ENCODE data around the gene CTU1. TPM values are rescaled to one million over a fixed set of nuclear protein-coding genes. Genes with fewer than 3 reads are reported as not detected.

Gene CTU1
- total and polyA plus RNA-seq, 2 of the 4 experiments (the other 2 are of a cell fraction), result 2.0 to 3.3 TPM

DNA sequence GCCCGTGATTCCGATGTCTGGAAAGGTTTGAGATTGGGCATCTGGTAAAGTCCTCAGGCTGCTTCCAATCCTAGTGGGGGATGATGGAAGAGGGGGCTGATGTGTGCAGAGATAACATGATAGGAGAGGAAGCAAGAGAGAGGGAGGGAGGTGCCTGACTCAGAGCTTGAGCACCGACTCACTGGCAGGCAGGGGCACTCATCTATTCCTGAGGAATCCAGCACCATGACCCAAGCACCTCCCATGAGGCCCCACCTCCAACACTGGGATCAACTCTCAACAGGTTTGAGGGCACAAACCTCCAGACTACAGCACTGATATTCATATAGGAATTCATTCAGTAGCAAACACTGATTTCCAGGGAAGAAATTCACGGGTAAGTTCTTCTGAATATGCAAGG is 10.9 kb upstream of the CTU1 start:
- no peak overlapping the region for H2AK5ac ChIP-seq (ENCODE audit: low read depth, low read length)
- ChIA-PET CTCF (interaction anchor here (0.6 kb wide), 1 partner anchor 58 kb away, joined by 3 read pairs; no protein-coding TSS in a partner anchor), POLR2A (ENCODE audit: unreplicated experiment) (no interaction called here)
- dilution Hi-C loops (cut with HindIII; ENCODE audit: low sequenced_read_pairs, unreplicated experiment), result no loop called here
- BruUV-seq (replicated peaks), result no TSS peak
- H4K20me1 ChIP-seq (ENCODE audit: insufficient read depth, low read length), result no peaks in the 10 kb centered on the region
- WGBS, 2 experiments (ENCODE audit: extremely low coverage in 2 of 2, insufficient read length in 1 of 2), result 64% methylated on average over 2 of the region's 4 CpGs; no CpG with 5 or more reads in 1 of the 2 experiments
- H3K9ac ChIP-seq (ENCODE audit: low read depth, low read length), result no peak overlapping the region
- no peak overlapping the region for H2BK5ac ChIP-seq (ENCODE audit: low read depth, low read length, poor library complexity, severe bottlenecking)
- no peak overlapping the region for H4K91ac ChIP-seq (ENCODE audit: insufficient read depth, low read depth, low read length)
- no peak overlapping the region for H3K27ac ChIP-seq (ENCODE audit: insufficient read depth, low read length)
- no peaks in the 10 kb centered on the region for H3K79me1 ChIP-seq (ENCODE audit: low read depth in 1 of 2, low read length in 2 of 2)
- no peak overlapping the region for H3K4me2 ChIP-seq (ENCODE audit: low read depth, low read length)
- H2BK120ac ChIP-seq (ENCODE audit: low read depth, low read length), result no peak overlapping the region
- H3K4me1 ChIP-seq (ENCODE audit: control insufficient read depth, insufficient read depth, low read length), result no peaks in the 10 kb centered on the region
- no peak overlapping the region for H4K5ac ChIP-seq (ENCODE audit: low read depth, low read length)
- no peak overlapping the region for H2AK9ac ChIP-seq (replicated peaks; ENCODE audit: low read depth, low read length, poor library complexity)
- no peak for DNase-seq
- H3K9me1 ChIP-seq (ENCODE audit: insufficient read depth, low read length), result no peaks in the 10 kb centered on the region
- TF ChIP-seq NFE2L2 (IDR thresholded peaks at IDR 0.05; ENCODE audit: low read depth, low read length) (no peak), SMC3 (IDR thresholded peaks at IDR 0.05; ENCODE audit: low read depth, low read length) (no peak), CEBPB (IDR thresholded peaks at IDR 0.05; ENCODE audit: low read depth, low read length) (no peak), POLR2A (IDR thresholded peaks at IDR 0.05; ENCODE audit: low read depth, low read length) (no peak), RFX5 (IDR thresholded peaks at IDR 0.05; ENCODE audit: low read depth, low read length) (no peak), RCOR1 (IDR thresholded peaks at IDR 0.05; ENCODE audit: insufficient replicate concordance, low read length) (no peak), MAZ (IDR thresholded peaks at IDR 0.05; ENCODE audit: borderline replicate concordance, low read depth, low read length) (no peak), BHLHE40 (IDR thresholded peaks at IDR 0.05; ENCODE audit: low read depth, low read length) (no peak), CTCF (conservative IDR thresholded peaks at IDR 0.05; ENCODE audit: low read depth, low read length) (no peak), USF2 (IDR thresholded peaks at IDR 0.05; ENCODE audit: low read depth, low read length) (no peak), MXI1 (IDR thresholded peaks at IDR 0.05; ENCODE audit: borderline replicate concordance, low read depth, low read length) (no peak), RAD21 (IDR thresholded peaks at IDR 0.05; ENCODE audit: low read length) (no peak), CHD1 (IDR thresholded peaks at IDR 0.05; ENCODE audit: low read depth, low read length) (no peak), FOS (IDR thresholded peaks at IDR 0.05; ENCODE audit: low read depth, low read length) (no peak), MAFK (IDR thresholded peaks at IDR 0.05; ENCODE audit: low read depth, low read length) (no peak)
- TF ChIP-seq, protein P1, sequence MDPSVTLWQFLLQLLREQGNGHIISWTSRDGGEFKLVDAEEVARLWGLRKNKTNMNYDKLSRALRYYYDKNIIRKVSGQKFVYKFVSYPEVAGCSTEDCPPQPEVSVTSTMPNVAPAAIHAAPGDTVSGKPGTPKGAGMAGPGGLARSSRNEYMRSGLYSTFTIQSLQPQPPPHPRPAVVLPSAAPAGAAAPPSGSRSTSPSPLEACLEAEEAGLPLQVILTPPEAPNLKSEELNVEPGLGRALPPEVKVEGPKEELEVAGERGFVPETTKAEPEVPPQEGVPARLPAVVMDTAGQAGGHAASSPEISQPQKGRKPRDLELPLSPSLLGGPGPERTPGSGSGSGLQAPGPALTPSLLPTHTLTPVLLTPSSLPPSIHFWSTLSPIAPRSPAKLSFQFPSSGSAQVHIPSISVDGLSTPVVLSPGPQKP (IDR thresholded peaks at IDR 0.05; ENCODE audit: borderline replicate concordance, low read depth, low read length), result no peak
- H3K36me3 ChIP-seq (ENCODE audit: control insufficient read depth, insufficient read depth, low read length), result no peaks in the 10 kb centered on the region
- no peak overlapping the region for H2BK15ac ChIP-seq (ENCODE audit: low read depth, low read length)
- in situ Hi-C loops (cut with MboI; ENCODE audit: low sequenced_read_pairs), result no loop called here
- H3K4me3 ChIP-seq (ENCODE audit: insufficient read depth, low read depth, low read length), result no peak overlapping the region
- H3K4ac ChIP-seq (ENCODE audit: low read depth, low read length), result no peak overlapping the region
- no peak overlapping the region for H2BK20ac ChIP-seq (ENCODE audit: low read depth, low read length)
- H3K14ac ChIP-seq (replicated peaks; ENCODE audit: low read depth, low read length), result no peak overlapping the region
- no peak for ATAC-seq (ENCODE audit: low read depth)
- no peaks in the 10 kb centered on the region for H3K9me3 ChIP-seq (ENCODE audit: control insufficient read depth, insufficient read depth, low read length)
- no peak overlapping the region for H3K18ac ChIP-seq (ENCODE audit: low read depth, low read length)
- no peak overlapping the region for H3K56ac ChIP-seq (ENCODE audit: extremely low read depth, insufficient read depth, low read length)
- intact Hi-C loops (cut with micrococcal nuclease), result no loop called here
- H2AFZ ChIP-seq (replicated peaks; ENCODE audit: low read length, poor library complexity), result no peak overlapping the region
- H3K23ac ChIP-seq (ENCODE audit: low read depth, low read length), result no peak overlapping the region
- peaks cover under 1% of the 10 kb centered on the region; the same call in 1 of the 2 replicates for H3K27me3 ChIP-seq (ENCODE audit: control insufficient read depth, insufficient read depth, low read length)
- no peak overlapping the region for H4K8ac ChIP-seq (ENCODE audit: low read depth in 2 of 2, low read length in 2 of 2)

Data from IMR-90 (cell line).